ENCODE data around the gene MAPK12. TPM values are rescaled to one million over a fixed set of nuclear protein-coding genes. Genes with fewer than 3 reads are reported as not detected.

Gene MAPK12
- total and polyA plus RNA-seq, 8 donors = 4.7 to 49.6 (median 8.2) TPM

DNA sequence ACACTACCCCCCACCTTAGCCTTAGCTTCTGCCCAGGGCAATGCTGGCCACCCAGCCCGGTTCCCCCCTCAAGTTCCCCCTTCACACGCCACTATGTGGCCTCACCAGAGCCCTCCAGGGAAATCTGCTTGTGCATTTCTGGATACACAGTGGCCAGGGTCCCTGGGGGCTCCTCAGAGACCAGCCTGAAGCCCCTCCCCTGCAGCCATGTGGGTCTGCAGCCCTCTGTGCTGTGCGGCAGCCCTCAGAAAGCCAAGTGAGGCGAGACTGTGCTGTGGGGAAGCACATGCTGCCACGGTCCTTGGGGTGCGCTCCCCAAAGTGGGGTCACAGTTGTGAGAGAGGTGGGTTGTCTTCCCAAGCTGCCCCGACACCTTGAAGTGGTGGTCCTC is 48.1 kb upstream of the MAPK12 start:
- no peak for DNase-seq
- intact Hi-C loops (cut with DNase I; ENCODE audit: low total_unique reads) = no loop called here
- Histone ChIP-seq H3K36me3 (peaks cover 0 to 18% (median 4%) of the 10 kb centered on the region in 4 donors), H3K9me3 (no peaks in the 10 kb centered on the region), H3K4me1 (peaks cover 24 to 50% (median 42%) of the 10 kb centered on the region in 4 donors), H3K4me3 (no peak overlapping the region), H3K27me3 (peaks cover 0 to 6% (median 0%) of the 10 kb centered on the region in 3 donors), H3K27ac (peak overlapping the region; percentile 71 to 96 (median 94))
- 82 to 92% (median 85%) methylated on average over 6 to 7 of the region's 7 CpGs for WGBS, 5 donors
- TF ChIP-seq, protein P1, sequence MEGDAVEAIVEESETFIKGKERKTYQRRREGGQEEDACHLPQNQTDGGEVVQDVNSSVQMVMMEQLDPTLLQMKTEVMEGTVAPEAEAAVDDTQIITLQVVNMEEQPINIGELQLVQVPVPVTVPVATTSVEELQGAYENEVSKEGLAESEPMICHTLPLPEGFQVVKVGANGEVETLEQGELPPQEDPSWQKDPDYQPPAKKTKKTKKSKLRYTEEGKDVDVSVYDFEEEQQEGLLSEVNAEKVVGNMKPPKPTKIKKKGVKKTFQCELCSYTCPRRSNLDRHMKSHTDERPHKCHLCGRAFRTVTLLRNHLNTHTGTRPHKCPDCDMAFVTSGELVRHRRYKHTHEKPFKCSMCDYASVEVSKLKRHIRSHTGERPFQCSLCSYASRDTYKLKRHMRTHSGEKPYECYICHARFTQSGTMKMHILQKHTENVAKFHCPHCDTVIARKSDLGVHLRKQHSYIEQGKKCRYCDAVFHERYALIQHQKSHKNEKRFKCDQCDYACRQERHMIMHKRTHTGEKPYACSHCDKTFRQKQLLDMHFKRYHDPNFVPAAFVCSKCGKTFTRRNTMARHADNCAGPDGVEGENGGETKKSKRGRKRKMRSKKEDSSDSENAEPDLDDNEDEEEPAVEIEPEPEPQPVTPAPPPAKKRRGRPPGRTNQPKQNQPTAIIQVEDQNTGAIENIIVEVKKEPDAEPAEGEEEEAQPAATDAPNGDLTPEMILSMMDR (IDR thresholded peaks at IDR 0.05) = no peak
- TF ChIP-seq POLR2AphosphoS5 (IDR thresholded peaks at IDR 0.05) (no peak), POLR2A (IDR thresholded peaks at IDR 0.05) (no peak), EP300 (IDR thresholded peaks at IDR 0.05) (no peak)

- intact Hi-C loops (cut with DNase I; ENCODE audit: low total_unique reads) = no loop called here
- H3K27ac ChIP-seq = peak overlapping the region; percentile 71 to 96 (median 94)
- H3K36me3 ChIP-seq = peaks cover 0 to 16% (median 4%) of the 10 kb centered on the region in 4 donors
- no peaks in the 10 kb centered on the region for H3K9me3 ChIP-seq
- peaks cover 0 to 6% (median 0%) of the 10 kb centered on the region in 3 donors for H3K27me3 ChIP-seq
- WGBS, 5 donors = 59 to 69% (median 62%) methylated on average over 9 of the region's 9 CpGs
- peaks cover 29 to 53% (median 46%) of the 10 kb centered on the region in 4 donors for H3K4me1 ChIP-seq
- no peak for DNase-seq
- TF ChIP-seq POLR2A (IDR thresholded peaks at IDR 0.05) (no peak), EP300 (IDR thresholded peaks at IDR 0.05) (no peak), POLR2AphosphoS5 (IDR thresholded peaks at IDR 0.05) (no peak)
- TF ChIP-seq, protein P1 (IDR thresholded peaks at IDR 0.05) = no peak
- H3K4me3 ChIP-seq = no peak overlapping the region
These were observed 47.6 kb upstream of the MAPK12 start for GRCh38 chr22:50308986-50309600.

- peak in 1 of 2 donors; percentile 79 for DNase-seq
- H3K27me3 ChIP-seq = peaks cover 0 to 6% (median 0%) of the 10 kb centered on the region in 3 donors
- H3K4me1 ChIP-seq = peaks cover 34 to 53% (median 48%) of the 10 kb centered on the region in 4 donors
- peak overlapping the region; percentile 75 to 96 (median 94) for H3K27ac ChIP-seq
- peaks cover 0 to 12% (median 4%) of the 10 kb centered on the region in 4 donors for H3K36me3 ChIP-seq
- TF ChIP-seq POLR2AphosphoS5 (IDR thresholded peaks at IDR 0.05) = peak in 2 of 3 donors; percentile 7 to 13
- TF ChIP-seq POLR2A (IDR thresholded peaks at IDR 0.05) = no peak
- WGBS, 5 donors = 45 to 60% (median 56%) methylated on average over 6 to 7 of the region's 7 CpGs
- no peaks in the 10 kb centered on the region for H3K9me3 ChIP-seq
- intact Hi-C loops (cut with DNase I; ENCODE audit: low total_unique reads) = no loop called here
- H3K4me3 ChIP-seq = peak overlapping the region in 1 of 4 donors; percentile 88
These were observed 47.1 kb upstream of the MAPK12 start for GRCh38 chr22:50308597-50308935.

DNA sequence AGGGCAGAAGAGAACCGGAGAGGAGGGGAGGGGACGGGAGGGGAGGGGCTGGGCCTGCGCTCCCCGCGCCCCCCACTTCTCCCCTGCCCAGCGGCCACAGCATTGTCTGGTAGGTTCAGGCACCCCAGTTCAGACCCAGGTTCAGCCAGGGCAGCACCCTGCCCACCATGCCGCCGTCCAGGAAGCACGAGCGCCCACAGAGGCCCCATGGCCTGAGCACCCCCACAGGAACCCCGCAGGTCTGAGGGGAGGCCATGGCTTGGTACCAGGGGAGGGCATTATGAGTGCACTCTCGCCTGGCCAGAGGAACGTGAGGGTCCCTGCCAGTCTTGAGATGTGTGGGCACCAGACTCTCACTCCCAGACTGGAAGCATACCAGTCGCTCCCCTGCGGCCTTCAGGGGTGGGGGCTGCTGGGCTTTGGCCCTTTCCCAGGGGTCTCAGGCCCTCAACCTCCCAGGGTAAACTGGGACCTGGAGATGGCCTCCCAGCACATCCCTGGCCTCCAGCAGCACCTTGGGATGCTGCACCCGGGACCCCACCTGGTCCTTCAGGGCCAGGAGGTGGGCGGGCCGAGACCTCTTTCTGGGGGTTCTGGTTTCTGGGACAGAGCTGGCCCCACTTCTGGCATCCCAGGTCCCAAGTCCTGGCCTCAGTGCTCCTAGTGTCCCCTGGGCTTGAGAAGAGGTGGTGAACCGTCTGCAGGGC is 46.6 kb upstream of the MAPK12 start:
- DNase-seq = peak in 1 of 2 donors; percentile 58

More for the DNA sequence above, 46.6 kb upstream of the MAPK12 start:
- peak overlapping the region; percentile 75 to 96 (median 94) for H3K27ac ChIP-seq
- intact Hi-C loops (cut with DNase I; ENCODE audit: low total_unique reads) = no loop called here
- peaks cover 0 to 6% (median 0%) of the 10 kb centered on the region in 3 donors for H3K27me3 ChIP-seq
- H3K36me3 ChIP-seq = peaks cover 0 to 12% (median 4%) of the 10 kb centered on the region in 4 donors
- TF ChIP-seq, protein P1 (IDR thresholded peaks at IDR 0.05) = no peak
- TF ChIP-seq POLR2A (IDR thresholded peaks at IDR 0.05) = no peak
- TF ChIP-seq EP300 (IDR thresholded peaks at IDR 0.05) = no peak
- TF ChIP-seq POLR2AphosphoS5 (IDR thresholded peaks at IDR 0.05) = no peak
- peaks cover 40 to 55% (median 52%) of the 10 kb centered on the region in 4 donors for H3K4me1 ChIP-seq
- H3K4me3 ChIP-seq = peak overlapping the region in 2 of 4 donors; percentile 9 to 88
- 40 to 49% (median 44%) methylated on average over 13 to 19 of the region's 19 CpGs for WGBS, 5 donors
- H3K9me3 ChIP-seq = no peaks in the 10 kb centered on the region
